ENCODE results near the gene GAS7. TPM values are rescaled to one million over a fixed set of nuclear protein-coding genes. Genes with fewer than 3 reads are reported as not detected.
A peak's percentile ranks its signal among the peaks of the same experiment; 100 is the strongest.

The GAS7 gene
- total and polyA plus RNA-seq, 4 donors, result 1.2 to 136 (median 32.3) TPM

DNA sequence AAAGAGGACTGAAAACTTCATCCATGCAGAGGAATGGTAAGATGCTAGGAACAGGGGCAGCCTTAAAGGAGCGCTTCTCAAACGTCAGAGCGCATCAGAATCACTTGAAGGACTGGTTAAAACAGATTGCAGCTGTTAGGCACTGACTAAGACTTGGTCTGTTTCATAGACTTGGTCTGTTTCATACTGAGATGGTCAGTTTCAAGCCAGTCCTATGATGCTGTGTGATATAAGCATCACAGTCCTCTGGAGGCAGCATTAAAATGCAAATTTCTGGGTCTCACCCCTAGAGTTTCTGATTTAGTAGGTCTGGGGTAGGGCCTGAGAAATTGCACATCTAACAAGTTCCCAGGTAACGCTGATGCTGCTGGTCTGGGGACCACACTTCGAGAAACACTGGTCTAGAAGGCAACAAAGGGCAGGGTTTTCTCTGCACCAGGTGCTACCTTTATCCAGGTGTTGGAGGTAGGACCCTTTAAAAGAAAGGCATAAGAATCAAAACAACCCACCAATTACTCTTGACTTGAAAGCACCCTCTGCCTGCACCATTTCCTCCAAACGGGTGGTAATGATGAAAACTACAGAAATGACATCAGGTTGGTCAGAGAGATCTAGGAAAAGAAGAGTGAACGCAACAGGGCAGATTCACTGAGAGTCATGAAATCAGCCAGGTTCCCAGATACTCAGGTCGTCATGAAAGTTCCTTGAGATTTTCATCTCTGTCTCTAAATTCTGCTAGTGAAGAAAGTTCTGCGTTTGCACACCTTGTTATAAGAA is 198.3 kb downstream of the GAS7 start:
- ATAC-seq (ENCODE audit: low FRiP score), result no peak
- Histone ChIP-seq H3K9me3 (ENCODE audit: control insufficient read depth, low read length) (no peaks in the 10 kb centered on the region), H3K36me3 (ENCODE audit: control insufficient read depth in 1 of 2, insufficient read depth in 2 of 2, low read length in 1 of 2) (no peaks in the 10 kb centered on the region), H3K27me3 (ENCODE audit: control insufficient read depth in 1 of 2, insufficient read depth in 2 of 2, low read length in 1 of 2) (no peaks in the 10 kb centered on the region), H3K4me3 (ENCODE audit: low read length in 2 of 2) (no peak overlapping the region), H3K4me1 (ENCODE audit: control insufficient read depth in 1 of 2, insufficient read depth in 2 of 2, low read length in 2 of 2) (no peaks in the 10 kb centered on the region), H3K27ac (ENCODE audit: low read depth in 1 of 2, low read length in 2 of 2) (no peak overlapping the region)
- no peak for DNase-seq
- 73 to 77% methylated on average over 9 of the region's 9 CpGs for WGBS, 2 donors
- intact Hi-C loops (cut with DNase I), result no loop called here

DNA sequence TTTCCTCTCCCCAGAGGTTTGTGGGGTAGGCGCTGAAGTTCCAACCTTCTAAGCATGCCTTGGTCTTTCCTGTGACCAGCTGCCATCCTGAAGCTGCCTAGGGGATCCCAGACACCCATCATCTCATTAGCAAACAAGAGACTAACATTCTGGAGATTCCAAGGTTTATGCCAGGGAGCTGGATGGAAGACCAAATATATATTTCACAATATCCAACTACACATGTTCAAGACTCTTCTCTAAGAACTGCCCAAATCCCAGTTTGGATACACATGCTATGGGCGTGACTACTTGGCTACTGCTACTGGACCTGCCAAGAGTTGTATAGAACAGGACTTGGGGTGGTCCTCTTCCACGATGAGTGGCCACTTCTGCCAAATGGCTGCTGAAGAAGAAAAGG is 200.3 kb downstream of the GAS7 start:
- no peaks in the 10 kb centered on the region for H3K27me3 ChIP-seq (ENCODE audit: control insufficient read depth in 1 of 2, insufficient read depth in 2 of 2, low read length in 1 of 2)
- H3K9me3 ChIP-seq (ENCODE audit: control insufficient read depth, low read length), result no peaks in the 10 kb centered on the region
- H3K36me3 ChIP-seq (ENCODE audit: control insufficient read depth in 1 of 2, insufficient read depth in 2 of 2, low read length in 1 of 2), result no peaks in the 10 kb centered on the region
- H3K27ac ChIP-seq (ENCODE audit: low read depth in 1 of 2, low read length in 2 of 2), result no peak overlapping the region
- WGBS, 2 donors, result 76 to 81% methylated on average over 3 of the region's 3 CpGs
- no peak overlapping the region for H3K4me3 ChIP-seq (ENCODE audit: low read length in 2 of 2)
- DNase-seq (no peak), ATAC-seq (ENCODE audit: low FRiP score) (no peak)
- intact Hi-C loops (cut with DNase I), result no loop called here
- H3K4me1 ChIP-seq (ENCODE audit: control insufficient read depth in 1 of 2, insufficient read depth in 2 of 2, low read length in 2 of 2), result no peaks in the 10 kb centered on the region

DNA sequence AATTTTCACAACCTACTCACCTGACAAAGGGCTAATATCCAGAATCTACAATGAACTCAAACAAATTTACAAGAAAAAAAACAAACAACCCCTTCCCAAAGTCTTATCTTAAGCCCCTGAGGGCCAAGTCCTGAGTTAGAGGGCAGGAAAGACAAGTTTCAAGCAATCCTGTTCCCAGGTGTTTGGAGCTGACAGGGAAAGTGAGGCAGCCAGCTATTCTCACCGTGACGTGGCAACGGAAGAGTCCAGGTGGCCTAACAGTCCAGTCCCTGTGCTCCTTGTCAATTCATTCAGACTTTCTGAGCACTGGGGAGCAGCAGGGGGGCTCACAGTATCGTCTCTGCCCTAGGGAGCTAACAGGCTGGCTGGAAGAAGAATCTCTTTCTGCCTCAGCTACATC is 203.6 kb downstream of the GAS7 start:
- no peaks in the 10 kb centered on the region for H3K36me3 ChIP-seq (ENCODE audit: control insufficient read depth in 1 of 2, insufficient read depth in 2 of 2, low read length in 1 of 2)
- H3K27me3 ChIP-seq (ENCODE audit: control insufficient read depth in 1 of 2, insufficient read depth in 2 of 2, low read length in 1 of 2), result no peaks in the 10 kb centered on the region
- 70 to 78% methylated on average over 4 of the region's 4 CpGs for WGBS, 2 donors
- intact Hi-C loops (cut with DNase I), result no loop called here
- no peak overlapping the region for H3K4me3 ChIP-seq (ENCODE audit: low read length in 2 of 2)
- DNase-seq (no peak), ATAC-seq (ENCODE audit: low FRiP score) (no peak)
- no peak overlapping the region for H3K27ac ChIP-seq (ENCODE audit: low read depth in 1 of 2, low read length in 2 of 2)
- H3K9me3 ChIP-seq (ENCODE audit: control insufficient read depth, low read length), result no peaks in the 10 kb centered on the region
- H3K4me1 ChIP-seq (ENCODE audit: control insufficient read depth in 1 of 2, insufficient read depth in 2 of 2, low read length in 2 of 2), result no peaks in the 10 kb centered on the region

GRCh38 chr17:9991796-9992195 is 206.6 kb downstream of the GAS7 start:
- DNase-seq, result no peak
- H3K4me3 ChIP-seq (ENCODE audit: low read length in 2 of 2), result no peak overlapping the region
- 95 to 96% methylated on average over 7 of the region's 7 CpGs for WGBS, 2 donors

DNA sequence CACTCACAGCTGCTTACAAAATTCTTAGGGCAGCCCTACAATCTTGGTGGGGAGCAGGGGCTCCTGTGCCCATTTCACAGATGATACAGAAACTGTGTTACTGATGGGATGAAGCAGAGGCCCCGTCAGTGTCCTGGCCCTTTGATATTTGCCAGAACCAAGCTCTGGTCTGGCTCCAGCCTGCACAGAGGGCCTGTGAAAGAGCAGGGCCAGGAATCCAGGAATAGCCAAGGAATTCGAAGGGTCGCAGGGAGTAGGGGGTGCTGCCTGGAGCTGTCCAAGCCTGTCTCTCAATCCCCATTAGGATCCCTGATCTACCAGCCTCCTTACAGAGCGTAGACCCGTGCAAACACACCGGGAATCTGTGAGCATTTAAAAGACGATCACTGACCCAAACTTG is 207.1 kb downstream of the GAS7 start:
- DNase-seq (no peak), ATAC-seq (ENCODE audit: low FRiP score) (no peak)
- Histone ChIP-seq H3K9me3 (ENCODE audit: control insufficient read depth, low read length) (no peaks in the 10 kb centered on the region), H3K4me1 (ENCODE audit: control insufficient read depth in 1 of 2, insufficient read depth in 2 of 2, low read length in 2 of 2) (no peaks in the 10 kb centered on the region), H3K4me3 (ENCODE audit: low read length in 2 of 2) (no peak overlapping the region), H3K27me3 (ENCODE audit: control insufficient read depth in 1 of 2, insufficient read depth in 2 of 2, low read length in 1 of 2) (no peaks in the 10 kb centered on the region), H3K36me3 (ENCODE audit: control insufficient read depth in 1 of 2, insufficient read depth in 2 of 2, low read length in 1 of 2) (no peaks in the 10 kb centered on the region), H3K27ac (ENCODE audit: low read depth in 1 of 2, low read length in 2 of 2) (no peak overlapping the region)
- WGBS, 2 donors, result 74 to 79% methylated on average over 7 of the region's 7 CpGs
- intact Hi-C loops (cut with DNase I), result no loop called here

More at GRCh38 chr17:9991796-9992195, 206.6 kb downstream of the GAS7 start:
- H3K27ac ChIP-seq (ENCODE audit: low read depth in 1 of 2, low read length in 2 of 2), result no peak overlapping the region
- no peaks in the 10 kb centered on the region for H3K9me3 ChIP-seq (ENCODE audit: control insufficient read depth, low read length)
- H3K27me3 ChIP-seq (ENCODE audit: control insufficient read depth in 1 of 2, insufficient read depth in 2 of 2, low read length in 1 of 2), result no peaks in the 10 kb centered on the region
- no peaks in the 10 kb centered on the region for H3K36me3 ChIP-seq (ENCODE audit: control insufficient read depth in 1 of 2, insufficient read depth in 2 of 2, low read length in 1 of 2)
- intact Hi-C loops (cut with DNase I), result no loop called here
- no peak for ATAC-seq (ENCODE audit: low FRiP score)
- no peaks in the 10 kb centered on the region for H3K4me1 ChIP-seq (ENCODE audit: control insufficient read depth in 1 of 2, insufficient read depth in 2 of 2, low read length in 2 of 2)

GRCh38 chr17:9987779-9988585 is 210.4 kb downstream of the GAS7 start:
- Histone ChIP-seq H3K36me3 (ENCODE audit: control insufficient read depth in 1 of 2, insufficient read depth in 2 of 2, low read length in 1 of 2) (no peaks in the 10 kb centered on the region), H3K27me3 (ENCODE audit: control insufficient read depth in 1 of 2, insufficient read depth in 2 of 2, low read length in 1 of 2) (no peaks in the 10 kb centered on the region), H3K4me1 (ENCODE audit: control insufficient read depth in 1 of 2, insufficient read depth in 2 of 2, low read length in 2 of 2) (no peaks in the 10 kb centered on the region), H3K9me3 (ENCODE audit: control insufficient read depth, low read length) (no peaks in the 10 kb centered on the region), H3K4me3 (ENCODE audit: low read length in 2 of 2) (no peak overlapping the region), H3K27ac (ENCODE audit: low read depth in 1 of 2, low read length in 2 of 2) (no peak overlapping the region)
- ATAC-seq (ENCODE audit: low FRiP score) (peak; percentile 60), DNase-seq (no peak)
- intact Hi-C loops (cut with DNase I), result loop anchor here in 1 of 2 donors (10.0 kb wide), 1 partner anchor 63 kb away; no protein-coding TSS in a partner anchor
- 56 to 59% methylated on average over 7 of the region's 7 CpGs for WGBS, 2 donors

DNA sequence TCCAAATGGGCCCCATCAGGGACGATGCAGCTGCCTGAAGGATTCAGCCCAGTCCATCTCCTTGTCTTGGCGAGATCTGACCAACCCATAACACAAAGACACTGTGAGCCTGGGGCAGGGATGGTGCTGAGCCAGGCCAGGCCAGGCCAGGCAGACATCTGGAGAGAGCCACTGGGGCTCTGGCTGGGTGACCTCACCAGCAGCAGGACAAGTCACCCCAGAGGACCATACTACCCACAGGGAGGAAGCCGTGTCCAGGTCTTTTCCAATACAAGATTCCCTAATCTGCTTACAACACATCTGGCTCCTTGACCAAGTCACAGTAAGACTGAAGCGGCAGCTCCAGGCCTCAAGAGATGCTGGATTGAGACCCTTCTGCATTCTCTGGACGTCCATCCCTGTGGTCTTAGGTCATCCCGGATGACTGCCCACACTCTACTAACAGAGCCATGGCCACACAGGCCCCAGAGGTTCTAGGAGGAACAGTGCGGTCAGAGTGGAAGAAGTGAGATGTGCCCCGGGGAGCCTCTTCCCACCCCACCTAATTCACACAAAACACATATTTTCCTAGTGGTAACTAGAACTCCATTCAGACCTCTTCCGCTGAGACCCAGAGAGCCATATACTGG is 211.5 kb downstream of the GAS7 start:
- ATAC-seq (ENCODE audit: low FRiP score), result peak; percentile 41
- H3K27ac ChIP-seq (ENCODE audit: low read depth in 1 of 2, low read length in 2 of 2), result no peak overlapping the region

GRCh38 chr17:9985646-9986045 is 212.8 kb downstream of the GAS7 start:
- intact Hi-C loops (cut with DNase I), result loop anchor here in 1 of 2 donors (10.0 kb wide), 1 partner anchor 61 kb away; no protein-coding TSS in a partner anchor
- Histone ChIP-seq H3K36me3 (ENCODE audit: control insufficient read depth in 1 of 2, insufficient read depth in 2 of 2, low read length in 1 of 2) (no peaks in the 10 kb centered on the region), H3K27ac (ENCODE audit: low read depth in 1 of 2, low read length in 2 of 2) (no peak overlapping the region), H3K27me3 (ENCODE audit: control insufficient read depth in 1 of 2, insufficient read depth in 2 of 2, low read length in 1 of 2) (no peaks in the 10 kb centered on the region), H3K4me1 (ENCODE audit: control insufficient read depth in 1 of 2, insufficient read depth in 2 of 2, low read length in 2 of 2) (no peaks in the 10 kb centered on the region), H3K4me3 (ENCODE audit: low read length in 2 of 2) (no peak overlapping the region), H3K9me3 (ENCODE audit: control insufficient read depth, low read length) (no peaks in the 10 kb centered on the region)
- ATAC-seq (ENCODE audit: low FRiP score) (no peak), DNase-seq (no peak)
- 78 to 89% methylated on average over 8 of the region's 8 CpGs for WGBS, 2 donors

More for the DNA sequence above, 211.5 kb downstream of the GAS7 start:
- Histone ChIP-seq H3K36me3 (ENCODE audit: control insufficient read depth in 1 of 2, insufficient read depth in 2 of 2, low read length in 1 of 2) (no peaks in the 10 kb centered on the region), H3K4me3 (ENCODE audit: low read length in 2 of 2) (no peak overlapping the region), H3K9me3 (ENCODE audit: control insufficient read depth, low read length) (no peaks in the 10 kb centered on the region), H3K4me1 (ENCODE audit: control insufficient read depth in 1 of 2, insufficient read depth in 2 of 2, low read length in 2 of 2) (no peaks in the 10 kb centered on the region), H3K27me3 (ENCODE audit: control insufficient read depth in 1 of 2, insufficient read depth in 2 of 2, low read length in 1 of 2) (no peaks in the 10 kb centered on the region)
- intact Hi-C loops (cut with DNase I), result loop anchor here in 1 of 2 donors (10.0 kb wide), 1 partner anchor 62 kb away; no protein-coding TSS in a partner anchor
- WGBS, 2 donors, result 87 to 91% methylated on average over 9 of the region's 9 CpGs
- no peak for DNase-seq

Measured in aorta (tissue), 5 donors.